ENCODE data around the gene ACVR1. TPM values are rescaled to one million over a fixed set of nuclear protein-coding genes. Genes with fewer than 3 reads are reported as not detected.
A peak's percentile ranks its signal among the peaks of the same experiment; 100 is the strongest.
"Not testable (repeated sequence)": the region's sequence is repeated elsewhere in the genome, so short reads cannot be mapped to it uniquely, and the experiment has no call there.

Gene ACVR1
- total and polyA plus RNA-seq, 9 donors: 16.1 to 36.9 (median 30.4) TPM

GRCh38 chr2:157704653-157705052, 171.5 kb downstream of the ACVR1 start:
- H3K27me3 ChIP-seq (ENCODE audit: control insufficient read depth, insufficient read depth, low read length); DNase-seq; H3K4me1 ChIP-seq (ENCODE audit: control insufficient read depth, insufficient read depth, low read length); H3K27ac ChIP-seq (ENCODE audit: low read length); H3K36me3 ChIP-seq (ENCODE audit: control insufficient read depth, insufficient read depth, low read length); H3K4me3 ChIP-seq (ENCODE audit: low read length); H3K9me3 ChIP-seq (replicated peaks; ENCODE audit: control insufficient read depth, low read depth, low read length): not testable (repeated sequence)
- 78% methylated on average over 5 of the region's 5 CpGs for WGBS (ENCODE audit: insufficient coverage)

GRCh38 chr2:157704148-157704547, 172.0 kb downstream of the ACVR1 start:
- not testable (repeated sequence) for DNase-seq; H3K9me3 ChIP-seq (replicated peaks; ENCODE audit: control insufficient read depth, low read depth, low read length); H3K36me3 ChIP-seq (ENCODE audit: control insufficient read depth, insufficient read depth, low read length); H3K4me3 ChIP-seq (ENCODE audit: low read length); H3K4me1 ChIP-seq (ENCODE audit: control insufficient read depth, insufficient read depth, low read length); H3K27me3 ChIP-seq (ENCODE audit: control insufficient read depth, insufficient read depth, low read length); H3K27ac ChIP-seq (ENCODE audit: low read length)
- 99% methylated on average over 6 of the region's 6 CpGs for WGBS (ENCODE audit: insufficient coverage)

DNA sequence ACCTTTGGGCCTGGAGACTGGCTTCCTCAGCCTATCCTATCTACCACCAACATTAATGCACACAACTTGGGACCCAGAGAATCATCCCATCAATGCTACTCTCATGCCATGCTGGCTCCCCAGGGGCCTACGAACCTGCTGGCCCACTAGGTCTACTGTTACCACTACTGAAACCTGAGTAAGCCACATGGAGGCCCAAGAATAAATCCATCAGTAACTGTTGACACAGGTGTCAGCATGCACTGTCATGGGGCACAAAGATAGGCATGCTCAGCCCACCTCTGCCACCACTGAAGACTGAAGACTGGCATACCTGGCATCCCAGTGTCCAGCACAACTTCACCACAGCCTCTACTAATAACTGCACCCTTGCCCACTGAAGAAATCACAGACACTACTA, 176.3 kb downstream of the ACVR1 start:
- Histone ChIP-seq H3K9me3 (replicated peaks; ENCODE audit: control insufficient read depth, low read depth, low read length) (peaks cover 3% of the 10 kb centered on the region), H3K4me3 (ENCODE audit: low read length) (no peak overlapping the region), H3K27ac (ENCODE audit: low read length) (no peak overlapping the region), H3K36me3 (ENCODE audit: control insufficient read depth, insufficient read depth, low read length) (no peaks in the 10 kb centered on the region), H3K27me3 (ENCODE audit: control insufficient read depth, insufficient read depth, low read length) (no peaks in the 10 kb centered on the region), H3K4me1 (ENCODE audit: control insufficient read depth, insufficient read depth, low read length) (no peaks in the 10 kb centered on the region)
- DNase-seq: no peak
- 88% methylated on average over 1 of the region's 1 CpG for WGBS (ENCODE audit: insufficient coverage)

DNA sequence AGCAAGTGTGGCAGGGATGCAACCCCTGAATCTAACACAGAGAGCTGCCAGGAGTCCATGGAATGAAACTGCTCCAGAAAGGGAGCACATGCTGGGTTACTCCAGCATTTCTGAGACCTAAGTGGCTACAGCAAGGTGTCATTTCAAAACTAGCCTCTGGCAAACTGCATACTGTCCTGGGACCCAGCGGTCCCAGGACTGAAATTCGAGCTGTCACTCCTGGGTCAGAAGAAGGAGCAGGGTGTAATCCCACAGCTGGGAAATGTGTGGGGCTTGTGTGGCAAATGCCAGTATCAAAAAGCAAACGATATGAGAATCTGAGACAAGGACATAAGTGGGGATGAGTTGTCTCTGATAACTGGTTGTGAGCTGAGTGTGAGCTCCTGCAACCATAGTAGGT, 177.1 kb downstream of the ACVR1 start:
- DNase-seq: no peak
- no peaks in the 10 kb centered on the region for H3K36me3 ChIP-seq (ENCODE audit: control insufficient read depth, insufficient read depth, low read length)
- H3K9me3 ChIP-seq (replicated peaks; ENCODE audit: control insufficient read depth, low read depth, low read length): peaks cover 2% of the 10 kb centered on the region
- no peak overlapping the region for H3K27ac ChIP-seq (ENCODE audit: low read length)
- no peaks in the 10 kb centered on the region for H3K4me1 ChIP-seq (ENCODE audit: control insufficient read depth, insufficient read depth, low read length)
- no peak overlapping the region for H3K4me3 ChIP-seq (ENCODE audit: low read length)
- 67% methylated on average over 3 of the region's 3 CpGs for WGBS (ENCODE audit: insufficient coverage)
- H3K27me3 ChIP-seq (ENCODE audit: control insufficient read depth, insufficient read depth, low read length): no peaks in the 10 kb centered on the region

DNA sequence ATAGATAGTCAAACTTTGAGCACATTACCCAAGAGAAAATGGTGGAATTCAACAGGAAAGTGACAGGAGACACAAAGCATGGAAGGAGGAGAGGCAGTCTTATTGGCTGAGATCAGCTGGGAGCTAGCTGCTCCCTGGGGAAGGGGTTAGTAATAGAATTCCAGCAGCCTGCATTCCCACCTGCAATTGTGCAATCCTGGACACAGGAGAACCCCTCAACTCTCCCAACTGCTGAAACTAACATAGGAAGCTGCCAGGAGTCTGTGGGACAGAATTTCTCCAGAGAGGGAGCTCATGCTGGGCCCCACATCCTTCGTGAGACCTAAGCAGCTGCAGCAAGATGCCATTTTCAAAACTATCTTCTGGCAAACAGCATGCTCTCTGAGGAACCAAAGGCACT, 177.7 kb downstream of the ACVR1 start:
- WGBS (ENCODE audit: insufficient coverage): 44% methylated on average over 1 of the region's 1 CpG
- DNase-seq: peak; percentile 16
- H3K4me1 ChIP-seq (ENCODE audit: control insufficient read depth, insufficient read depth, low read length): no peaks in the 10 kb centered on the region
- H3K36me3 ChIP-seq (ENCODE audit: control insufficient read depth, insufficient read depth, low read length): no peaks in the 10 kb centered on the region
- H3K9me3 ChIP-seq (replicated peaks; ENCODE audit: control insufficient read depth, low read depth, low read length): no peaks in the 10 kb centered on the region
- H3K27ac ChIP-seq (ENCODE audit: low read length): no peak overlapping the region
- no peaks in the 10 kb centered on the region for H3K27me3 ChIP-seq (ENCODE audit: control insufficient read depth, insufficient read depth, low read length)
- no peak overlapping the region for H3K4me3 ChIP-seq (ENCODE audit: low read length)

DNA sequence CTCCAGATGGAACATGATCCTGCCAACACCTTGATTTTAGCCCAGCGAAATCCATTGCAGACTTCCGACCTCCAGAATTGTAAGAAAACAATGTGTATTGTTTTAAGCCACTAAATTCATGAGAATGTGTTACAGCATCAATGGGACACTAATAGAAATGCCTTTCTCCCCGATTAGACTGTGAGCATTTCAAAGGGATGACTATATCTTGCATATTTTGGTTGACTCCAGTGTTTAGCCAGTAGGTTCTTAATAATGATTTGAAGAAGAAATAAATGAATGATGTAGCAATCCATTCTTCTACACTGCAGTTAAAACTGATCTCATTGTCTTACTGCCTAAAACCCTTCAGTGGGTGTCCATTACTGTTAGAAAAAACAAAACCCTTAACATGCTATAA, 180.1 kb downstream of the ACVR1 start:
- DNase-seq: no peak
- Histone ChIP-seq H3K27me3 (ENCODE audit: control insufficient read depth, insufficient read depth, low read length) (no peaks in the 10 kb centered on the region), H3K4me3 (ENCODE audit: low read length) (no peak overlapping the region), H3K4me1 (ENCODE audit: control insufficient read depth, insufficient read depth, low read length) (no peaks in the 10 kb centered on the region), H3K36me3 (ENCODE audit: control insufficient read depth, insufficient read depth, low read length) (no peaks in the 10 kb centered on the region), H3K27ac (ENCODE audit: low read length) (no peak overlapping the region), H3K9me3 (replicated peaks; ENCODE audit: control insufficient read depth, low read depth, low read length) (no peaks in the 10 kb centered on the region)
- no CpG with 5 or more reads among the region's 3 CpGs for WGBS (ENCODE audit: insufficient coverage)

DNA sequence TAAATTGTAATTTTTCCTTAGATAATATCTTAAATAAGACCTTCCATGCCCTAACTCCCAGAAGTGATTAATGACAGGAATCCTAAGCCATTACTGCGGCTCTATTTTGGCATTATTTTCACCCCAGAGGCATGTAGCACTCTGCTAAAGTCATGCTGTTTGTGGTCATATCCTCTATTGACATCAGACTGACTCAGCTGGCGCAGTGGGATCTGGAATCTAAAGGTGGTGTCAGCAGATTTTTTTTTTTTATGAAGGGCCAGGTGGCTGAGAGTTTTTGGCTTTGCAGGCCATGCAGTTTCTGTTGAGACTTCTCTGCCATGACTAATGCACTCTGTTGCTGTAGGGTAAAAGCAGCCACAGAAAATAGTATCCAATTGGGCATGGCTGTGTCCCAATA, 183.4 kb downstream of the ACVR1 start:
- 80% methylated on average over 2 of the region's 2 CpGs for WGBS (ENCODE audit: insufficient coverage)
- Histone ChIP-seq H3K36me3 (ENCODE audit: control insufficient read depth, insufficient read depth, low read length) (no peaks in the 10 kb centered on the region), H3K9me3 (replicated peaks; ENCODE audit: control insufficient read depth, low read depth, low read length) (no peaks in the 10 kb centered on the region), H3K4me3 (ENCODE audit: low read length) (no peak overlapping the region), H3K27ac (ENCODE audit: low read length) (no peak overlapping the region), H3K4me1 (ENCODE audit: control insufficient read depth, insufficient read depth, low read length) (no peaks in the 10 kb centered on the region), H3K27me3 (ENCODE audit: control insufficient read depth, insufficient read depth, low read length) (no peaks in the 10 kb centered on the region)
- DNase-seq: no peak

- H3K27me3 ChIP-seq (ENCODE audit: control insufficient read depth, insufficient read depth, low read length): no peaks in the 10 kb centered on the region
- WGBS (ENCODE audit: insufficient coverage): no CpG with 5 or more reads among the region's 4 CpGs
- no peaks in the 10 kb centered on the region for H3K9me3 ChIP-seq (replicated peaks; ENCODE audit: control insufficient read depth, low read depth, low read length)
- H3K27ac ChIP-seq (ENCODE audit: low read length): no peak overlapping the region
- no peak for DNase-seq
- no peaks in the 10 kb centered on the region for H3K4me1 ChIP-seq (ENCODE audit: control insufficient read depth, insufficient read depth, low read length)
- H3K36me3 ChIP-seq (ENCODE audit: control insufficient read depth, insufficient read depth, low read length): no peaks in the 10 kb centered on the region
- no peak overlapping the region for H3K4me3 ChIP-seq (ENCODE audit: low read length)
Measured at GRCh38 chr2:157691695-157692094, 184.4 kb downstream of the ACVR1 start.

DNA sequence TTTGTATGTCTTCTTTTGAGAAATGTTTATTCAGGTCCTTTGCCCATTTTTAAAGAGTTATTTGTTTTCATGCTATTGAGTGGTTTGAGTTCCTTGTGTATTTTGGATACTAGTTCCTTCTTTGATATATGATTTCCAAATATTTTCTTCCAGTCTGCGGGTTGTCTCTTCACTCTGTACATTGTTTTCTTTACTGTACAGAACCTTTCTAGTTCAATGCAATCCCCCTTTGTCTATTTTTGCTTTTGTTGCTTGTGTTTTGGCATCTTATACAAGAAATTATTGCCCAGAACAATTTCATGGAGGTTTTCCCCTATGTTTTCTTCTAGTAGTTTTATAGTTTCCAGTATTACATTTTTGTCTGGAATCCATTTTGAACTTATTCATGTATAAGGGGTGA, 185.0 kb downstream of the ACVR1 start:
- H3K9me3 ChIP-seq (replicated peaks; ENCODE audit: control insufficient read depth, low read depth, low read length): no peaks in the 10 kb centered on the region
- WGBS (ENCODE audit: insufficient coverage): no CpG with 5 or more reads among the region's 1 CpG

More for the DNA sequence above, 185.0 kb downstream of the ACVR1 start:
- H3K27me3 ChIP-seq (ENCODE audit: control insufficient read depth, insufficient read depth, low read length): no peaks in the 10 kb centered on the region
- no peak overlapping the region for H3K4me3 ChIP-seq (ENCODE audit: low read length)
- H3K36me3 ChIP-seq (ENCODE audit: control insufficient read depth, insufficient read depth, low read length): no peaks in the 10 kb centered on the region
- no peaks in the 10 kb centered on the region for H3K4me1 ChIP-seq (ENCODE audit: control insufficient read depth, insufficient read depth, low read length)
- H3K27ac ChIP-seq (ENCODE audit: low read length): no peak overlapping the region
- DNase-seq: no peak
